H1 (cell line): Measurements from ENCODE around the gene WASHC2A. TPM values are rescaled to one million over a fixed set of nuclear protein-coding genes. Genes with fewer than 3 reads are reported as not detected.
"Not testable (repeated sequence)": the region's sequence is repeated elsewhere in the genome, so short reads cannot be mapped to it uniquely, and the experiment has no call there.

Experiments
- CTCF ChIA-PET: fragments of 300-600 bp; sonication (Branson Sonifier 250); formaldehyde crosslinking; loops from one replicate; lab custom pipeline; 2021; ENCODE audit not compliant: partially characterized antibody; lab: Charles Lee
- POLR2A ChIA-PET: fragments of 300-600 bp; sonication (Branson Sonifier 250); formaldehyde crosslinking; loops from one replicate; lab custom pipeline; 2021; ENCODE audit warnings: inconsistent platforms; ENCODE audit not compliant: partially characterized antibody; lab: Charles Lee
- DNase-seq, 2 experiments: peaks; one replicate each; pipeline versions ENCODE4 v3.0.0 to v3.0.0-alpha.2; 2010 to 2022; ENCODE audit warnings: low spot score in 2 of 2, low read depth in 1 of 2, mixed read lengths in 1 of 2
- FAIRE-seq: peaks from 2 replicates; lab custom pipeline; 2011; peaks lifted over from hg19 to GRCh38; lab: Jason Lieb, UNC
- H2AFZ ChIP-seq: 2 replicates; pipeline ENCODE4 v1.8.1; 2012; ENCODE audit warnings: low read length, inconsistent platforms
- H2AK5ac ChIP-seq: 2 replicates; pipeline ENCODE4 v1.6.1; 2013; ENCODE audit warnings: low read depth, low read length
- H2BK120ac ChIP-seq: replicated peaks from 2 replicates; pipeline ENCODE3; 2013; ENCODE audit warnings: low read depth, low read length, inconsistent platforms
- H2BK12ac ChIP-seq: 2 replicates; pipeline ENCODE4 v1.6.1; 2013; ENCODE audit warnings: low read depth, low read length
- H2BK15ac ChIP-seq: 2 replicates; pipeline ENCODE4 v1.6.1; 2013; ENCODE audit warnings: low read length
- H2BK20ac ChIP-seq: 2 replicates; pipeline ENCODE4 v1.6.1; 2013; ENCODE audit warnings: low read length
- H2BK5ac ChIP-seq: 2 replicates; pipeline ENCODE4 v1.6.1; 2013; ENCODE audit warnings: low read depth, low read length
- H3K14ac ChIP-seq: 2 replicates; pipeline ENCODE4 v1.6.1; 2013; ENCODE audit warnings: inconsistent platforms; ENCODE audit not compliant: insufficient read length
- H3K18ac ChIP-seq: 2 replicates; pipeline ENCODE4 v1.6.1; 2013; ENCODE audit warnings: low read length; ENCODE audit errors: extremely low read depth
- H3K23ac ChIP-seq: 2 replicates; pipeline ENCODE4 v1.6.1; 2013; ENCODE audit warnings: inconsistent platforms; ENCODE audit not compliant: insufficient read length
- H3K23me2 ChIP-seq: 2 replicates; pipeline ENCODE4 v1.6.1; 2013; ENCODE audit warnings: low read depth, low read length
- H3K27ac ChIP-seq: 2 replicates; pipeline ENCODE4 v1.6.1; 2011; ENCODE audit warnings: low read depth, low read length, inconsistent platforms
- H3K27me3 ChIP-seq, 4 experiments: replicated peaks in 1 of 4; 1 replicate in 1 of 4; 2 replicates in 3 of 4; pipeline versions ENCODE4 v1.6.1 to v1.8.1; 2011 to 2013; ENCODE audit warnings: low read length in 3 of 4, mild to moderate bottlenecking in 3 of 4, inconsistent platforms in 2 of 4, mixed read lengths in 2 of 4, moderate library complexity in 1 of 4; ENCODE audit not compliant: control insufficient read depth in 3 of 4, insufficient read depth in 3 of 4; ENCODE audit errors: extremely low read depth in 1 of 4
- H3K36me3 ChIP-seq, 4 experiments: 2 replicates each; pipeline versions ENCODE4 v1.6.1 to v1.8.1; 2011 to 2013; ENCODE audit warnings: mild to moderate bottlenecking in 4 of 4, low read length in 3 of 4, moderate library complexity in 2 of 4, control low read depth in 1 of 4, inconsistent platforms in 1 of 4; ENCODE audit not compliant: insufficient read depth in 4 of 4, control insufficient read depth in 2 of 4
- H3K4ac ChIP-seq: replicated peaks from 2 replicates; pipeline ENCODE3; 2013; ENCODE audit warnings: low read length, low read depth, mixed read lengths, inconsistent platforms; ENCODE audit not compliant: insufficient read length
- H3K4me1 ChIP-seq, 4 experiments: replicated peaks in 1 of 4; 1 replicate in 1 of 4; 2 replicates in 3 of 4; pipeline versions ENCODE4 v1.6.1 to v1.8.1; 2011 to 2013; ENCODE audit warnings: low read length in 3 of 4, inconsistent platforms in 2 of 4, mixed read lengths in 1 of 4; ENCODE audit not compliant: insufficient read depth in 4 of 4, control insufficient read depth in 3 of 4
- H3K4me2 ChIP-seq, 2 experiments: 2 replicates each; pipeline versions ENCODE4 v1.6.1 to v1.8.1; 2011 to 2013; ENCODE audit warnings: low read depth in 2 of 2, low read length in 2 of 2, control low read depth in 1 of 2, inconsistent platforms in 1 of 2, mild to moderate bottlenecking in 1 of 2; ENCODE audit not compliant: insufficient read depth in 1 of 2
- H3K4me3 ChIP-seq, 4 experiments: fragments of 200-600, 300-600 bp in 1 of 4; sonication (generic), shearing (Covaris generic), sonication (Bioruptor Twin) in 1 of 4; 2 replicates each; pipeline versions ENCODE4 v1.5.1 to v1.8.1; 2011 to 2016; ENCODE audit warnings: low read length in 4 of 4, low read depth in 3 of 4, control low read depth in 2 of 4, inconsistent platforms in 2 of 4, mild to moderate bottlenecking in 2 of 4, mixed read lengths in 1 of 4, moderate library complexity in 1 of 4; ENCODE audit not compliant: insufficient read depth in 2 of 4; ENCODE audit errors: extremely low read depth in 1 of 4
- H3K56ac ChIP-seq: replicated peaks from 2 replicates; pipeline ENCODE3; 2013; ENCODE audit warnings: low read depth, mild to moderate bottlenecking, mixed read lengths, low read length, inconsistent platforms; ENCODE audit not compliant: insufficient read length
- H3K79me1 ChIP-seq: 2 replicates; pipeline ENCODE4 v1.6.1; 2013; ENCODE audit warnings: low read depth, low read length, control low read depth
- H3K79me2 ChIP-seq, 2 experiments: 2 replicates each; pipeline versions ENCODE4 v1.6.1 to v1.8.1; 2012 to 2013; ENCODE audit warnings: low read length in 2 of 2, mild to moderate bottlenecking in 2 of 2, inconsistent platforms in 1 of 2; ENCODE audit not compliant: insufficient read depth in 2 of 2, control insufficient read depth in 1 of 2
- H3K9ac ChIP-seq, 4 experiments: replicated peaks in 1 of 4; 1 replicate in 1 of 4; 2 replicates in 3 of 4; pipeline versions ENCODE4 v1.6.1 to v1.8.1; 2011 to 2013; ENCODE audit warnings: low read depth in 3 of 4, low read length in 3 of 4, control low read depth in 2 of 4, mild to moderate bottlenecking in 2 of 4, moderate library complexity in 2 of 4, inconsistent platforms in 1 of 4; ENCODE audit errors: extremely low read depth in 1 of 4
- H3K9me3 ChIP-seq, 2 experiments: 2 replicates each; pipeline versions ENCODE4 v1.6.1 to v1.8.1; 2012 to 2013; ENCODE audit warnings: mild to moderate bottlenecking in 2 of 2, moderate library complexity in 2 of 2, control low read depth in 1 of 2, inconsistent platforms in 1 of 2, low read depth in 1 of 2, low read length in 1 of 2, mixed read lengths in 1 of 2; ENCODE audit not compliant: insufficient read depth in 2 of 2
- H4K20me1 ChIP-seq, 2 experiments: replicated peaks in 1 of 2; 2 replicates each; pipeline versions ENCODE3 to v1.8.1; 2011 to 2013; ENCODE audit warnings: inconsistent platforms in 2 of 2, low read length in 2 of 2, mild to moderate bottlenecking in 1 of 2; ENCODE audit not compliant: insufficient read depth in 2 of 2, control insufficient read depth in 1 of 2
- H4K5ac ChIP-seq: 2 replicates; pipeline ENCODE4 v1.6.1; 2013; ENCODE audit warnings: low read length, low read depth, mixed read lengths, inconsistent platforms; ENCODE audit not compliant: insufficient read length
- H4K8ac ChIP-seq: 2 replicates; pipeline ENCODE4 v1.8.0; 2013; ENCODE audit warnings: mild to moderate bottlenecking, moderate library complexity, low read length, inconsistent platforms; ENCODE audit not compliant: insufficient read depth; ENCODE audit errors: extremely low read depth
- H4K91ac ChIP-seq: replicated peaks from 2 replicates; pipeline ENCODE3; 2013; ENCODE audit warnings: low read length, mixed read lengths, inconsistent platforms; ENCODE audit not compliant: insufficient read length
- POLR2A ChIP-seq, 2 experiments: IDR thresholded peaks; 1 replicate in 1 of 2; 2 replicates in 1 of 2; pipeline ENCODE4 v1.6.1; 2011; ENCODE audit warnings: low read depth in 2 of 2, low read length in 2 of 2, mild to moderate bottlenecking in 2 of 2; ENCODE audit errors: control extremely low read depth in 1 of 2
- POLR2AphosphoS5 ChIP-seq: IDR thresholded peaks from 2 replicates; pipeline ENCODE4 v1.6.1; 2011; ENCODE audit warnings: low read depth, low read length
- TBP ChIP-seq: IDR thresholded peaks from 2 replicates; pipeline ENCODE4 v1.6.1; 2011; ENCODE audit warnings: low read depth, low read length, improper control_type of control experiment
- WGBS, 2 experiments: shearing (Covaris generic) in 1 of 2; methylation state at CpG; one replicate each; pipeline versions ENCODE4 v1.1.6 to v1.1.7; 2013 to 2015; ENCODE audit warnings: low lambda C conversion rate in 2 of 2, mixed read lengths in 2 of 2, inconsistent platforms in 1 of 2, low coverage in 1 of 2, missing lambda C conversion rate in 1 of 2; ENCODE audit not compliant: insufficient replicate concordance in 2 of 2, insufficient coverage in 1 of 2, insufficient read length in 1 of 2; ENCODE audit errors: extremely low coverage in 1 of 2, missing lambda C conversion rate in 1 of 2; 5-methylcytosine and 5-hydroxymethylcytosine counted together
- long read RNA-seq, 2 experiments: library from RNA in 1 of 2; library from capped mRNA in 1 of 2; stranded (forward); transcript quantifications; one replicate each; pipeline ENCODE4 v2.0.0, GENCODE V29; 2021; ENCODE audit warnings: inconsistent platforms in 1 of 2
- polyA minus RNA-seq, 3 experiments: library from RNA; depleted of rRNA, polyadenylated mRNA; stranded (reverse); fragments of >200 nt; gene quantifications; 1 replicate in 2 of 3; 2 replicates in 1 of 3; pipeline ENCODE4 v1.2.3, GENCODE V29; 2011
- polyA plus RNA-seq, 7 experiments: library from polyadenylated mRNA; depleted of rRNA in 3 of 7; stranded (reverse) in 5 of 7; unstranded in 2 of 7; fragments of >200 nt in 5 of 7; fragments of 200-250 nt in 2 of 7; gene quantifications; 1 replicate in 5 of 7; 2 replicates in 1 of 7; 4 replicates in 1 of 7; pipeline versions ENCODE4 v1.2.1 to v1.2.3, GENCODE V29; 2011 to 2013; ENCODE audit warnings: missing spikeins in 2 of 7, mixed read lengths in 2 of 7
- total RNA-seq: library from RNA; stranded (reverse); fragmentation: NEBNext Ultra II Directional; extraction: Animal tissue kit (Norgen Biotek cat#: 25700); gene quantifications from 2 replicates; pipeline ENCODE4 v1.2.1, GENCODE V29; 2021

Gene WASHC2A, protein sequence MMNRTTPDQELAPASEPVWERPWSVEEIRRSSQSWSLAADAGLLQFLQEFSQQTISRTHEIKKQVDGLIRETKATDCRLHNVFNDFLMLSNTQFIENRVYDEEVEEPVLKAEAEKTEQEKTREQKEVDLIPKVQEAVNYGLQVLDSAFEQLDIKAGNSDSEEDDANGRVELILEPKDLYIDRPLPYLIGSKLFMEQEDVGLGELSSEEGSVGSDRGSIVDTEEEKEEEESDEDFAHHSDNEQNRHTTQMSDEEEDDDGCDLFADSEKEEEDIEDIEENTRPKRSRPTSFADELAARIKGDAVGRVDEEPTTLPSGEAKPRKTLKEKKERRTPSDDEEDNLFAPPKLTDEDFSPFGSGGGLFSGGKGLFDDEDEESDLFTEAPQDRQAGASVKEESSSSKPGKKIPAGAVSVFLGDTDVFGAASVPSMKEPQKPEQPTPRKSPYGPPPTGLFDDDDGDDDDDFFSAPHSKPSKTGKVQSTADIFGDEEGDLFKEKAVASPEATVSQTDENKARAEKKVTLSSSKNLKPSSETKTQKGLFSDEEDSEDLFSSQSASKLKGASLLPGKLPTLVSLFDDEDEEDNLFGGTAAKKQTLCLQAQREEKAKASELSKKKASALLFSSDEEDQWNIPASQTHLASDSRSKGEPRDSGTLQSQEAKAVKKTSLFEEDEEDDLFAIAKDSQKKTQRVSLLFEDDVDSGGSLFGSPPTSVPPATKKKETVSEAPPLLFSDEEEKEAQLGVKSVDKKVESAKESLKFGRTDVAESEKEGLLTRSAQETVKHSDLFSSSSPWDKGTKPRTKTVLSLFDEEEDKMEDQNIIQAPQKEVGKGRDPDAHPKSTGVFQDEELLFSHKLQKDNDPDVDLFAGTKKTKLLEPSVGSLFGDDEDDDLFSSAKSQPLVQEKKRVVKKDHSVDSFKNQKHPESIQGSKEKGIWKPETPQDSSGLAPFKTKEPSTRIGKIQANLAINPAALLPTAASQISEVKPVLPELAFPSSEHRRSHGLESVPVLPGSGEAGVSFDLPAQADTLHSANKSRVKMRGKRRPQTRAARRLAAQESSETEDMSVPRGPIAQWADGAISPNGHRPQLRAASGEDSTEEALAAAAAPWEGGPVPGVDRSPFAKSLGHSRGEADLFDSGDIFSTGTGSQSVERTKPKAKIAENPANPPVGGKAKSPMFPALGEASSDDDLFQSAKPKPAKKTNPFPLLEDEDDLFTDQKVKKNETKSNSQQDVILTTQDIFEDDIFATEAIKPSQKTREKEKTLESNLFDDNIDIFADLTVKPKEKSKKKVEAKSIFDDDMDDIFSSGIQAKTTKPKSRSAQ (N-terminal part only)
- total RNA-seq (29.7 and 37.0 TPM in 2 replicates), polyA plus RNA-seq (2011; rRNA removed) (6.0 and 7.5 TPM in 2 replicates), polyA minus RNA-seq (2011; rRNA and poly(A)+ RNA removed) (17.0 and 21.3 TPM in 2 replicates)
- 13.1 TPM for polyA plus RNA-seq (2011; cell fraction: cytosol; rRNA removed)
- polyA plus RNA-seq (2011; cell fraction: nucleus; rRNA removed), result 14.6 TPM
- polyA plus RNA-seq (2012, experiment 1 of 2), result 18.6 to 29.0 TPM (median 22.5 TPM) in 4 replicates
- 2.5 TPM for polyA plus RNA-seq (2012, experiment 2 of 2)
- 19.1 TPM for polyA plus RNA-seq (2013, experiment 1 of 2)
- 16.2 TPM for polyA plus RNA-seq (2013, experiment 2 of 2)
- 21.4 TPM for polyA minus RNA-seq (2011; cell fraction: cytosol; rRNA and poly(A)+ RNA removed)
- 15.6 TPM for polyA minus RNA-seq (2011; cell fraction: nucleus; rRNA and poly(A)+ RNA removed)
- long read RNA-seq, experiment 1, partial matches to known transcripts, result 17 of 19 reads
- long read RNA-seq, experiment 1, other reads (novel, unspliced or antisense), result 2 of 19 reads
- long read RNA-seq, experiment 2, full-length matches to known transcripts, result 1 of 4 reads
- long read RNA-seq, experiment 2, partial matches to known transcripts, result 2 of 4 reads
- long read RNA-seq, experiment 2, other reads (novel, unspliced or antisense), result 1 of 4 reads

DNA sequence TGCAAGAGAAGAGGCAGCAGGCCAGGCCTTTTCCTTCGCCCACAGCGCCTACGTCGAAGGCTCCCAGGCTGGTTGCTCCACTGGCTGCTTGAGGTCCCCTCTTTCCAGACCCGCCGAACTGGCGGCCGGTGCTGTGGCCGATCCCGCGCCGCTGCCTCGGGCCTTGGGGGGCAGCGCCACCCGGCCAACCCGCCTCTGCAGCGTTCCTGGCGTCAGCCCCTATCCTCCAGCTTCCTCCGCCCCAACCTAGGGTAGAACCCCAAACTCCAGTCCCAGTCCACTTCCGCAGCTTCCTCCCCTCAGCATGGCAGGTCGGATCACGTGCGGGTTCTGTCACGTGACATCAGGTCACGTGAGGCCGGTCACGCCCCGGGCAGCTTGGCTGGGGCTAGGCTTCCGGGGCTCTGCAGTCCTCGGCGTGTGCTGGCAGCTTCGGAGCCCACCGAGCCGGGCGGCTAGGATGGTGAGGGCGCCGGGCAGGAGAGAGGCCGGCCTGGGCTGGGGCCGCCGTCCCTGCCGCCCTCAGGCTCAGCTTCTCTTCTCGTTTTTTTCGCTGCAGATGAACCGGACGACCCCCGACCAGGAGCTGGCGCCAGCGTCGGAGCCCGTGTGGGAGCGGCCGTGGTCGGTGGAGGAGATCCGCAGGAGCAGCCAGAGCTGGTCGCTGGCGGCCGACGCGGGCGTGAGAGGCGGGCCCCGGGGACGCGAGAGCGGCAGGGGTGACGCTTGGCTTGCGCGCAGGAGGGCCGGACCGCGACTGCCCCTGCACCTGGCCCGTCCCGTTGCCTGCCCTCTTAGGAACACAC is at the start of gene WASHC2A:
Gene WASHC2A (plus strand): TSS at position 409 of the 806 bp plus-strand sequence. CDS start 52 bp downstream, at position 461.
- FAIRE-seq (peak; percentile 48), DNase-seq (peak; percentile 58 to 97)
- TF ChIP-seq TBP (peak; percentile 85), POLR2AphosphoS5 (peak; percentile 64; the same call in 1 of the 2 replicates), POLR2A (IDR thresholded peaks at IDR 0.05; ENCODE audit: control extremely low read depth in 1 of 2, low read depth in 2 of 2, low read length in 2 of 2) (peak; percentile 69 to 70)

More for the DNA sequence above, at the start of gene WASHC2A:
- H3K56ac ChIP-seq, H3K23ac ChIP-seq, H2BK15ac ChIP-seq, H2BK12ac ChIP-seq, H3K4ac ChIP-seq, H2BK120ac ChIP-seq, H3K79me1 ChIP-seq, H3K23me2 ChIP-seq, H3K36me3 ChIP-seq, H3K14ac ChIP-seq, H3K18ac ChIP-seq, H2BK20ac ChIP-seq, H2AFZ ChIP-seq, POLR2A ChIA-PET, H3K27ac ChIP-seq, H3K79me2 ChIP-seq, H2BK5ac ChIP-seq, H2AK5ac ChIP-seq, H4K5ac ChIP-seq, H4K20me1 ChIP-seq, CTCF ChIA-PET, H3K4me1 ChIP-seq, H3K9me3 ChIP-seq, H3K27me3 ChIP-seq, H4K91ac ChIP-seq: not testable (repeated sequence)
- Histone ChIP-seq H3K9ac (peak within 1 kb of the TSS; percentile 34 to 77 (median 52); a peak in 6 of 7 replicates), H4K8ac (peak within 1 kb of the TSS; percentile 92; the same call in 1 of the 2 replicates), H3K4me2 (peak within 1 kb of the TSS; percentile 58 to 67), H3K4me3 (peak within 1 kb of the TSS; percentile 56 to 68 (median 61))
- WGBS, 2 experiments, result 1% methylated on average over 40 of the region's 73 CpGs; no CpG with 5 or more reads in 1 of the 2 experiments
